Mesenchymal stem cell (in vitro differentiated cells and primary cell): ENCODE measurements around the gene SPINDOC.
"Not testable (repeated sequence)": the region's sequence is repeated elsewhere in the genome, so short reads cannot be mapped to it uniquely, and the experiment has no call there.

Experiments
- DNase-seq: peaks from one replicate; pipeline ENCODE4 v3.0.0-alpha.2; 2013
- H2AFZ ChIP-seq: one replicate; pipeline ENCODE4 v1.6.1; 2013; ENCODE audit warnings: low read depth, mild to moderate bottlenecking, control low read depth, inconsistent platforms, low read length, moderate library complexity
- H2AK5ac ChIP-seq: 2 replicates; pipeline ENCODE4 v1.6.1; 2013; ENCODE audit warnings: low read length, moderate library complexity, mild to moderate bottlenecking, inconsistent platforms; ENCODE audit not compliant: severe bottlenecking
- H2BK120ac ChIP-seq: one replicate; pipeline ENCODE4 v1.6.1; 2013; ENCODE audit warnings: low read depth, mild to moderate bottlenecking, inconsistent platforms, low read length, moderate library complexity
- H2BK12ac ChIP-seq, 2 experiments: one replicate each; pipeline ENCODE4 v1.6.1; 2013; ENCODE audit warnings: inconsistent platforms in 2 of 2, low read length in 2 of 2, mild to moderate bottlenecking in 2 of 2, moderate library complexity in 2 of 2, control low read depth in 1 of 2
- H2BK15ac ChIP-seq: one replicate; pipeline ENCODE4 v1.6.1; 2013; ENCODE audit warnings: mild to moderate bottlenecking, low read depth, inconsistent platforms; ENCODE audit not compliant: poor library complexity, severe bottlenecking
- H2BK5ac ChIP-seq: 2 replicates; pipeline ENCODE4 v1.6.1; 2013; ENCODE audit warnings: low read depth, mild to moderate bottlenecking, low read length, control low read depth, inconsistent platforms; ENCODE audit not compliant: poor library complexity, severe bottlenecking
- H3K14ac ChIP-seq, 2 experiments: one replicate each; pipeline ENCODE4 v1.6.1; 2013; ENCODE audit warnings: inconsistent platforms in 2 of 2, low read length in 2 of 2, control low read depth in 1 of 2, mild to moderate bottlenecking in 1 of 2, moderate library complexity in 1 of 2
- H3K18ac ChIP-seq, 2 experiments: one replicate each; pipeline ENCODE4 v1.6.1; 2013; ENCODE audit warnings: inconsistent platforms in 2 of 2, low read length in 2 of 2, control low read depth in 1 of 2, low read depth in 1 of 2, mild to moderate bottlenecking in 1 of 2
- H3K23ac ChIP-seq, 2 experiments: one replicate each; pipeline ENCODE4 v1.6.1; 2013; ENCODE audit warnings: inconsistent platforms in 2 of 2, low read length in 2 of 2, mild to moderate bottlenecking in 2 of 2, moderate library complexity in 2 of 2, control low read depth in 1 of 2
- H3K27ac ChIP-seq: 2 replicates; pipeline ENCODE4 v1.5.1; 2013; ENCODE audit warnings: mild to moderate bottlenecking, moderate library complexity, low read length, control low read depth, inconsistent platforms; ENCODE audit not compliant: poor library complexity, severe bottlenecking
- H3K27me3 ChIP-seq, 2 experiments: 2 replicates each; pipeline versions ENCODE4 v1.6.1 to v1.7.0; 2013; ENCODE audit warnings: low read length in 2 of 2, mild to moderate bottlenecking in 2 of 2, moderate library complexity in 2 of 2, control low read depth in 1 of 2, inconsistent platforms in 1 of 2; ENCODE audit not compliant: control insufficient read depth in 1 of 2, insufficient read depth in 1 of 2
- H3K36me3 ChIP-seq, 2 experiments: 2 replicates each; pipeline versions ENCODE4 v1.6.1 to v1.7.0; 2013; ENCODE audit warnings: low read length in 2 of 2, control low read depth in 1 of 2, inconsistent platforms in 1 of 2, low read depth in 1 of 2, mild to moderate bottlenecking in 1 of 2; ENCODE audit not compliant: insufficient read depth in 2 of 2, control insufficient read depth in 1 of 2
- H3K4ac ChIP-seq, 2 experiments: one replicate each; pipeline ENCODE4 v1.6.1; 2013; ENCODE audit warnings: inconsistent platforms in 2 of 2, low read length in 2 of 2, mild to moderate bottlenecking in 2 of 2, moderate library complexity in 2 of 2, control low read depth in 1 of 2, low read depth in 1 of 2
- H3K4me1 ChIP-seq: 2 replicates; pipeline ENCODE4 v1.6.1; 2013; ENCODE audit warnings: low read depth, low read length, control low read depth; ENCODE audit not compliant: control insufficient read depth, insufficient read depth
- H3K4me2 ChIP-seq: 2 replicates; pipeline ENCODE4 v1.6.1; 2013; ENCODE audit warnings: low read length, mild to moderate bottlenecking, inconsistent platforms; ENCODE audit not compliant: poor library complexity, severe bottlenecking
- H3K4me3 ChIP-seq, 2 experiments: 2 replicates each; pipeline versions ENCODE4 v1.5.1 to v1.7.0; 2013; ENCODE audit warnings: low read length in 2 of 2, mild to moderate bottlenecking in 2 of 2, control low read depth in 1 of 2, low read depth in 1 of 2; ENCODE audit not compliant: insufficient read depth in 1 of 2
- H3K79me1 ChIP-seq: replicated peaks from 2 replicates; pipeline ENCODE4 v1.6.1; 2013; ENCODE audit warnings: mild to moderate bottlenecking, control low read depth, low read length, inconsistent platforms; ENCODE audit not compliant: poor library complexity, severe bottlenecking
- H3K9ac ChIP-seq: 2 replicates; pipeline ENCODE4 v1.7.0; 2013; ENCODE audit warnings: mild to moderate bottlenecking, low read length, moderate library complexity
- H3K9me3 ChIP-seq: 2 replicates; pipeline ENCODE4 v1.7.0; 2013; ENCODE audit warnings: mild to moderate bottlenecking, low read length; ENCODE audit not compliant: control insufficient read depth
- H4K8ac ChIP-seq: one replicate; pipeline ENCODE4 v1.6.1; 2013; ENCODE audit warnings: inconsistent platforms, mild to moderate bottlenecking, low read length, moderate library complexity
- H4K91ac ChIP-seq: one replicate; pipeline ENCODE4 v1.6.1; 2013; ENCODE audit warnings: mild to moderate bottlenecking, low read length, inconsistent platforms
- WGBS: methylation state at CpG from one replicate; pipeline ENCODE4 v1.1.7; 2013; ENCODE audit warnings: mixed read lengths; 5-methylcytosine and 5-hydroxymethylcytosine counted together

Gene SPINDOC

DNA sequence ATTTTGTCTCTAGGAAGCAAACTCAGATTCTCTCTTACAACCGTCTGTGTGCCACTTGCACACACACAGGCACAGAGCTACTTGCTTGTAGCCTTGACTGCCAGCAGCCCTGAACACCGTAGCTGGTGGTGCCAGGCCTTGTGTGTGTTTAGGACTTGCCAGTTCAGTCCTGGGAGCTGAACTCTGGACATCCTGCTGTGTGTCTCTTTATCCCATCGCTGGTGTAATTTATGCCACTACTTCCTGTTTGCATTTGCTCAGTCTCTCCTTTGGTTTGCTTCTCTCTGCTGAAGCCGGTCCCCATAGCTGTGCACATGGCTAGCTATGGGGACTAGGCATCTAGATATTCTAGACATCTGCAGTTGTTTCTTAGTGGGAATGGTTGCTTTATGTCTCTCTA is 49.7 kb downstream of the SPINDOC start:
- H4K8ac ChIP-seq = peak overlapping the region; percentile 84
- no peak overlapping the region for H3K4me2 ChIP-seq
- no peak overlapping the region for H3K9ac ChIP-seq
- H3K79me1 ChIP-seq = peaks cover 26% of the 10 kb centered on the region
- no peak overlapping the region for H3K4ac ChIP-seq
- H2AFZ ChIP-seq = no peak overlapping the region
- H3K4me1 ChIP-seq = peaks cover 10% of the 10 kb centered on the region
- no peak overlapping the region for H2AK5ac ChIP-seq
- no peak overlapping the region for H2BK120ac ChIP-seq
- DNase-seq = peak; percentile 56
- H3K18ac ChIP-seq = peak overlapping the region in 1 of 2 experiments; percentile 44
- H3K27me3 ChIP-seq = no peaks in the 10 kb centered on the region
- H2BK12ac ChIP-seq = no peak overlapping the region
- H3K14ac ChIP-seq = no peak overlapping the region
- H3K9me3 ChIP-seq = no peaks in the 10 kb centered on the region
- no peak overlapping the region for H3K23ac ChIP-seq
- H2BK5ac ChIP-seq = no peak overlapping the region
- H3K27ac ChIP-seq = peak overlapping the region; percentile 59
- no peak overlapping the region for H2BK15ac ChIP-seq
- peaks cover 13 to 23% of the 10 kb centered on the region in 2 experiments for H3K36me3 ChIP-seq
- WGBS = 33% methylated on average over 4 of the region's 4 CpGs
- no peak overlapping the region for H4K91ac ChIP-seq
- no peak overlapping the region for H3K4me3 ChIP-seq

DNA sequence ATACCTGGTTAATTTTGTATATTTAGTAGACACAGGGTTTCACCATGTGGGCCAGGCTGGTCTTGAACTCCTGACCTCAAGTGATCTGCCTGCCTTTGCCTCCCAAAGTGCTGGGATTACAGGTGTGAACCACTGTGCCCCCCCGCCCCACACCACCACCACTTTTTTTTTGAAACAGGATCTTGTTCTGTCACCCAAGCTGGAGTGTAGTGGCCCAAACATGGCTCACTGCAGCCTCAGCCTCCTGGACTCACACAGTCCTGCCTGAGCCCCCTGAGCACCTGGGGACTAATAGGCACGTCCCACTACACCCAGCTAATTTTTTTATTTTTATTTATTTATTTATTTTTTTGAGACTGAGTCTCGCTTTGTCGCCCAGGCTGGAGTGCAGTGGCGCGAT is 50.4 kb downstream of the SPINDOC start:
- 93% methylated on average over 3 of the region's 6 CpGs for WGBS
- not testable (repeated sequence) for H4K8ac ChIP-seq

DNA sequence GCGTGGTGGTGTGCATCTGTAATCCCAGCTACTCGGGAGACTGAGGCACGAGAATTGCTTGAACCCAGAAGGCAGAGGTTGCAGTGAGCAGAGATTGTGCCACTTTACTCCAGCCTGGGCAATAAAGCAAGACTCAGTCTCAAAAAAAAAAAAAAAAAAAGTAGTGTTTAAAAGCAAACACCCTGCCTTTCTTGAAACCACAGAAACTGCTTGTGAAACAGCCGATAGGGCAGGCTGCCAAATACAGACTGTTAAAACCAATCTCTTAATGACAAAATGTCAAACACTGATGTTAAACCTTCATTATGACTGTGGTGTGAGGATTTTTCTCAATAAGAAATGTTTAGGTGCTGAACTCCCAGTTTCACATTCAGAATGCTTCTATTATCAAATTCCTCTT is 53.0 kb downstream of the SPINDOC start:
- Histone ChIP-seq H3K23ac (no peak overlapping the region), H3K9ac (peak overlapping the region; percentile 40), H2BK5ac (no peak overlapping the region), H3K18ac (no peak overlapping the region), H4K91ac (no peak overlapping the region), H2BK15ac (no peak overlapping the region), H2AFZ (no peak overlapping the region), H3K79me1 (peaks cover 32% of the 10 kb centered on the region), H2AK5ac (no peak overlapping the region), H3K14ac (no peak overlapping the region), H3K4me3 (no peak overlapping the region), H3K27me3 (no peaks in the 10 kb centered on the region), H3K36me3 (peaks cover 16 to 22% of the 10 kb centered on the region in 2 experiments), H3K27ac (no peak overlapping the region), H3K4ac (no peak overlapping the region), H3K4me1 (peaks cover 21% of the 10 kb centered on the region), H4K8ac (no peak overlapping the region), H3K9me3 (no peaks in the 10 kb centered on the region), H3K4me2 (no peak overlapping the region), H2BK120ac (no peak overlapping the region), H2BK12ac (no peak overlapping the region)
- peak; percentile 76 for DNase-seq
- 90% methylated on average over 3 of the region's 4 CpGs for WGBS

More for the DNA sequence above, 50.4 kb downstream of the SPINDOC start:
- not testable (repeated sequence) for DNase-seq, H3K27me3 ChIP-seq, H3K4ac ChIP-seq, H3K9me3 ChIP-seq, H2BK12ac ChIP-seq, H3K9ac ChIP-seq, H3K23ac ChIP-seq, H3K14ac ChIP-seq, H2BK5ac ChIP-seq, H3K4me3 ChIP-seq, H3K27ac ChIP-seq, H2AFZ ChIP-seq, H4K91ac ChIP-seq, H2BK15ac ChIP-seq, H2BK120ac ChIP-seq, H2AK5ac ChIP-seq, H3K18ac ChIP-seq, H3K4me2 ChIP-seq
- peaks cover 26% of the 10 kb centered on the region for H3K79me1 ChIP-seq
- peaks cover 12% of the 10 kb centered on the region for H3K4me1 ChIP-seq
- peaks cover 16 to 23% of the 10 kb centered on the region in 2 experiments for H3K36me3 ChIP-seq

DNA sequence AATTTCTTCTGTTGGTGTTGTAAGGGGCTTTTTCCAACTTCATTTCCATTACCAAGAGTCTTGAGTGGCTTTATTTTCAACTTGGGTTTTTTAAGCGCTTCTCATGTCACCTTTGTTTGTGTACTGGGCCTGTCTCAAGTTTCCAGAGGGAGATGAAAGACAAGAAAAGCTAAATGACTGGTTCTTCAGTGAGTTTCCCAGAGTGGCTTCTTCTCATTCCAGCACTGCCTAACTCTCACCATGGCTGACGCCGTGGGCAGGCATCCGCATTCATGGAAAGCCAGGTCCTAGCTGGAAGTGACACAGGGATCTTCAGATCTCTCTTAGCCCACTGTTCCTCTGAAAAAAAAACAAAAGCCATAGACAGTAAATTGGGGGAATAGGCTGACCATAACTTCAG is 54.3 kb downstream of the SPINDOC start:
- WGBS = 98% methylated on average over 4 of the region's 4 CpGs

More for the DNA sequence above, 54.3 kb downstream of the SPINDOC start:
- Histone ChIP-seq H3K27me3 (no peaks in the 10 kb centered on the region), H2AK5ac (no peak overlapping the region), H3K23ac (no peak overlapping the region), H4K91ac (no peak overlapping the region), H3K18ac (no peak overlapping the region), H3K36me3 (peaks cover 10 to 18% of the 10 kb centered on the region in 2 experiments), H3K14ac (no peak overlapping the region), H4K8ac (no peak overlapping the region), H3K79me1 (peaks cover 27% of the 10 kb centered on the region), H3K4me3 (no peak overlapping the region), H3K4me1 (peaks cover 28% of the 10 kb centered on the region), H3K4me2 (no peak overlapping the region), H3K9me3 (no peaks in the 10 kb centered on the region), H3K9ac (no peak overlapping the region), H3K4ac (no peak overlapping the region), H2BK12ac (no peak overlapping the region), H3K27ac (no peak overlapping the region), H2BK5ac (no peak overlapping the region), H2AFZ (no peak overlapping the region), H2BK120ac (no peak overlapping the region), H2BK15ac (no peak overlapping the region)
- DNase-seq = no peak
